Thyroid gland (tissue), 4 donors: ENCODE results near the gene ZNF239.

Source experiments
- CTCF ChIP-seq, 6 experiments: fragments of 200-600 bp in 3 of 6; fragments of 450-650 bp in 3 of 6; sonication (generic) in 3 of 6; IDR thresholded peaks; one replicate each; pipeline ENCODE4 v1.5.1; 2016 to 2019; ENCODE audit warnings: antibody characterized with exemption in 6 of 6, mild to moderate bottlenecking in 2 of 6, inconsistent platforms in 1 of 6, moderate library complexity in 1 of 6
- POLR2A ChIP-seq, 2 donors: fragments of 450-650 bp; IDR thresholded peaks; one replicate each; pipeline ENCODE4 v1.6.1; 2017; ENCODE audit warnings: antibody characterized with exemption in 2 of 2, mild to moderate bottlenecking in 2 of 2, moderate library complexity in 1 of 2

- TF ChIP-seq POLR2A (IDR thresholded peaks at IDR 0.05) (no peak), CTCF (IDR thresholded peaks at IDR 0.05) (no peak)
These were observed 9.6 kb upstream of the ZNF239 start for GRCh38 chr10:43584051-43584450.
